Smooth muscle cell (in vitro differentiated cells): Measurements from ENCODE around the gene GUCA2A. TPM values are rescaled to one million over a fixed set of nuclear protein-coding genes. Genes with fewer than 3 reads are reported as not detected.

Experiments
- DNase-seq: peaks from one replicate; lab custom pipeline; 2025; ENCODE audit not compliant: unreplicated experiment; lab: John Stamatoyannopoulos, UW
- H2AFZ ChIP-seq: fragments of 200-600 bp; sonication (generic); 2 replicates; pipeline ENCODE4 v1.6.0; 2016; ENCODE audit warnings: antibody characterized with exemption, low read depth, mild to moderate bottlenecking
- H3F3A ChIP-seq: fragments of 200-600 bp; sonication (generic); 2 replicates; pipeline ENCODE4 v1.6.0; 2017; ENCODE audit warnings: antibody characterized with exemption, low read depth
- H3K27ac ChIP-seq: fragments of 200-600 bp; sonication (generic); 2 replicates; pipeline ENCODE4 v1.5.1; 2016; ENCODE audit warnings: low read depth, mild to moderate bottlenecking
- H3K27me3 ChIP-seq: fragments of 200-600 bp; sonication (generic); 2 replicates; pipeline ENCODE4 v1.6.1; 2016; ENCODE audit warnings: low read depth, mild to moderate bottlenecking
- H3K36me3 ChIP-seq: fragments of 200-600 bp; sonication (generic); 2 replicates; pipeline ENCODE4 v1.5.1; 2016; ENCODE audit warnings: low read depth
- H3K4me1 ChIP-seq: fragments of 200-600 bp; sonication (generic); 2 replicates; pipeline ENCODE4 v1.5.1; 2016; ENCODE audit warnings: low read depth
- H3K4me2 ChIP-seq: fragments of 200-600 bp; sonication (generic); 2 replicates; pipeline ENCODE4 v1.6.0; 2016; ENCODE audit warnings: mild to moderate bottlenecking
- H3K4me3 ChIP-seq: fragments of 200-600 bp; sonication (generic); 2 replicates; pipeline ENCODE4 v1.5.1; 2016; ENCODE audit warnings: mild to moderate bottlenecking
- H3K79me2 ChIP-seq: fragments of 200-600 bp; sonication (generic); 2 replicates; pipeline ENCODE4 v1.6.0; 2016; ENCODE audit warnings: low read depth, mild to moderate bottlenecking
- H3K9ac ChIP-seq: fragments of 200-600 bp; sonication (generic); 2 replicates; pipeline ENCODE4 v1.6.0; 2016; ENCODE audit warnings: low read depth
- H3K9me3 ChIP-seq: fragments of 200-600 bp; sonication (generic); replicated peaks from 2 replicates; pipeline ENCODE4 v1.5.1; 2016; ENCODE audit warnings: low read depth
- H4K20me1 ChIP-seq: fragments of 200-600 bp; sonication (generic); 2 replicates; pipeline ENCODE4 v1.6.0; 2016; ENCODE audit warnings: low read depth
- CTCF ChIP-seq: fragments of 200-600 bp; sonication (generic); IDR thresholded peaks from 2 replicates; pipeline ENCODE4 v1.5.1; 2017; ENCODE audit warnings: borderline replicate concordance, mild to moderate bottlenecking, antibody characterized with exemption; ENCODE audit not compliant: insufficient read depth, poor library complexity, severe bottlenecking
- WGBS: methylation state at CpG from one replicate; pipeline ENCODE4 v1.1.7; 2016; ENCODE audit warnings: low lambda C conversion rate; 5-methylcytosine and 5-hydroxymethylcytosine counted together
- polyA plus RNA-seq: library from polyadenylated mRNA; unstranded; fragments of >200 nt; fragmentation: Nextera tagmentation; extraction: Ambion mirVana; gene quantifications from 2 replicates; pipeline ENCODE4 v1.2.1, GENCODE V29; 2016
- total RNA-seq: library from RNA; depleted of rRNA; stranded (reverse); fragments of >200 nt; gene quantifications from 2 replicates; pipeline ENCODE4 v1.2.3, GENCODE V29; 2014

Gene GUCA2A
- total and polyA plus RNA-seq, 2 experiments from 2014 or later, result not detected

- 95% methylated on average over 5 of the region's 5 CpGs for WGBS
- H3K4me2 ChIP-seq, result no peak overlapping the region
- no peak for DNase-seq
- H3K79me2 ChIP-seq, result peaks cover 16% of the 10 kb centered on the region
- H3K4me3 ChIP-seq, result no peak overlapping the region
- no peaks in the 10 kb centered on the region for H3K9me3 ChIP-seq
- peaks cover 3% of the 10 kb centered on the region for H4K20me1 ChIP-seq
- no peaks in the 10 kb centered on the region for H3K27me3 ChIP-seq
- no peaks in the 10 kb centered on the region for H3K4me1 ChIP-seq
- H2AFZ ChIP-seq, result no peak overlapping the region
- TF ChIP-seq CTCF, result no peak
- no peak overlapping the region for H3K9ac ChIP-seq
- no peak overlapping the region for H3K27ac ChIP-seq
- peaks cover 14% of the 10 kb centered on the region for H3K36me3 ChIP-seq
- H3F3A ChIP-seq, result no peaks in the 10 kb centered on the region
Measured at GRCh38 chr1:42198251-42198650, 33.7 kb upstream of the GUCA2A start.

- H3K79me2 ChIP-seq, result peaks cover 8% of the 10 kb centered on the region
- no peak overlapping the region for H3K9ac ChIP-seq
- H3K9me3 ChIP-seq, result no peaks in the 10 kb centered on the region
- peak overlapping the region; percentile 67 for H3K27ac ChIP-seq
- TF ChIP-seq CTCF, result no peak
- H3F3A ChIP-seq, result no peaks in the 10 kb centered on the region
- H3K27me3 ChIP-seq, result no peaks in the 10 kb centered on the region
- H2AFZ ChIP-seq, result no peak overlapping the region
- H3K36me3 ChIP-seq, result no peaks in the 10 kb centered on the region
- H3K4me2 ChIP-seq, result no peak overlapping the region
- H3K4me1 ChIP-seq, result no peaks in the 10 kb centered on the region
- 85% methylated on average over 3 of the region's 3 CpGs for WGBS
- H3K4me3 ChIP-seq, result no peak overlapping the region
- H4K20me1 ChIP-seq, result peaks cover 3% of the 10 kb centered on the region
- no peak for DNase-seq
Measured at GRCh38 chr1:42195841-42196240, 31.3 kb upstream of the GUCA2A start.

- DNase-seq, result no peak
- Histone ChIP-seq H3K36me3 (peaks cover 4% of the 10 kb centered on the region), H3K4me3 (no peak overlapping the region), H2AFZ (no peak overlapping the region), H3K4me1 (no peaks in the 10 kb centered on the region), H3K27me3 (no peaks in the 10 kb centered on the region), H3K9ac (no peak overlapping the region), H3K27ac (peak overlapping the region; percentile 66), H3K4me2 (no peak overlapping the region), H4K20me1 (peaks cover 4% of the 10 kb centered on the region), H3K79me2 (peaks cover 4% of the 10 kb centered on the region), H3K9me3 (no peaks in the 10 kb centered on the region), H3F3A (no peaks in the 10 kb centered on the region)
- no peak for TF ChIP-seq CTCF
- 79% methylated on average over 4 of the region's 4 CpGs for WGBS
Measured at GRCh38 chr1:42192106-42192505, 27.6 kb upstream of the GUCA2A start.

GRCh38 chr1:42191319-42191718 is 26.8 kb upstream of the GUCA2A start:
- H3K4me1 ChIP-seq, result no peaks in the 10 kb centered on the region
- H3K79me2 ChIP-seq, result peaks cover 4% of the 10 kb centered on the region
- H3F3A ChIP-seq, result no peaks in the 10 kb centered on the region
- H3K9me3 ChIP-seq, result no peaks in the 10 kb centered on the region
- H3K27me3 ChIP-seq, result no peaks in the 10 kb centered on the region
- H4K20me1 ChIP-seq, result peaks cover 3% of the 10 kb centered on the region
- peak overlapping the region; percentile 66 for H3K27ac ChIP-seq
- no peak overlapping the region for H3K4me2 ChIP-seq
- H3K4me3 ChIP-seq, result no peak overlapping the region
- TF ChIP-seq CTCF, result no peak
- 95% methylated on average over 8 of the region's 8 CpGs for WGBS
- H3K36me3 ChIP-seq, result peaks cover 4% of the 10 kb centered on the region
- H2AFZ ChIP-seq, result no peak overlapping the region
- H3K9ac ChIP-seq, result no peak overlapping the region
- DNase-seq, result no peak
